Erythroblast (primary cell): ENCODE measurements around the gene BCAR3.

Experiments used
- GATA1 ChIP-seq: IDR thresholded peaks from 2 replicates; pipeline ENCODE4 v1.6.1; 2011; ENCODE audit warnings: low read depth, mild to moderate bottlenecking, control low read depth, low read length, moderate library complexity
- POLR2A ChIP-seq: IDR thresholded peaks from 2 replicates; pipeline ENCODE4 v1.6.1; 2011; ENCODE audit warnings: mild to moderate bottlenecking, low read length

GRCh38 chr1:93668951-93669350 lies 12.7 kb downstream of the BCAR3 start:
- TF ChIP-seq POLR2A: no peak
- no peak for TF ChIP-seq GATA1
